Epidermal melanocyte (primary cell): Measurements from ENCODE around the gene CALY.

ENCODE experiments used
- DNase-seq: peaks from one replicate; pipeline ENCODE4 v3.0.0; 2011; ENCODE audit warnings: low spot score; ENCODE audit not compliant: insufficient read length

CALY gene

DNA sequence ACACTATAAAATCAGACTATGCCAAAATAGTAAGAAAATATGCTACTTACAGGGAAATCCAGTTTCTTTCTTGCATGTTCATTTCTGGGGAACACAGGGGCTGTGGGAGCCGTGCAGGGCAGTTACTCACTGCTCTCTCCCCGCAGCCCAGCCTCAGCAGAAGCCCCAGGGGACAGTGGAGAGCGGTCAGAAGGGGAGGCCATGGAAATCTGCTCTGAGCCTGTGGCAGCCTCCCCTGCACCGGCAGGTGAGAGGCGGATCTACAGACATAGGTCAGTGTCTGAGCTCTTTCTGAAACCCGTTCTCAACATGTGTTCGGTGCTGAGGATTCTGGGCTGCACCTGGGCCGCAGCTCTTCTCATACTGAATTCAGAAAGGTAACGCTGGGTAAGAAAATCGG is 25.1 kb downstream of the CALY start:
- no peak for DNase-seq

GRCh38 chr10:133310789-133311188 is 25.9 kb downstream of the CALY start:
- DNase-seq, result no peak

DNA sequence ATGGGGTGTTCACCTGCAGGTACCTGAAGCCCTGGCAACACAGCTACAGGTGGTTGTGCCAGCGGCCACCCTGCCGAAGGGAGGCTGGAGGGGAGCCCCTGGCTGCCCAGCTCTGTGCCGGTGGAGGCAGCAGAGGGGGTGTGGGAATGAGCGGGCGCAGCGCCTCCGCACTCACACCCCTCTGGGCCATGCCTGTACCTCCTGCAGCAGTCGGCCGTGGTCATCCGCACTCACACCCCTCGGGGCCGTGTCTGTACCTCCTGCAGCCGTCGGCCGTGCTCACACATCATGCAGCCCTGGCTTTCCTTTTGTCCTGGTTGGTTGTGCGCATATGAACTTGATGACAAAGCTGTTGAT is 26.3 kb downstream of the CALY start:
- no peak for DNase-seq

DNA sequence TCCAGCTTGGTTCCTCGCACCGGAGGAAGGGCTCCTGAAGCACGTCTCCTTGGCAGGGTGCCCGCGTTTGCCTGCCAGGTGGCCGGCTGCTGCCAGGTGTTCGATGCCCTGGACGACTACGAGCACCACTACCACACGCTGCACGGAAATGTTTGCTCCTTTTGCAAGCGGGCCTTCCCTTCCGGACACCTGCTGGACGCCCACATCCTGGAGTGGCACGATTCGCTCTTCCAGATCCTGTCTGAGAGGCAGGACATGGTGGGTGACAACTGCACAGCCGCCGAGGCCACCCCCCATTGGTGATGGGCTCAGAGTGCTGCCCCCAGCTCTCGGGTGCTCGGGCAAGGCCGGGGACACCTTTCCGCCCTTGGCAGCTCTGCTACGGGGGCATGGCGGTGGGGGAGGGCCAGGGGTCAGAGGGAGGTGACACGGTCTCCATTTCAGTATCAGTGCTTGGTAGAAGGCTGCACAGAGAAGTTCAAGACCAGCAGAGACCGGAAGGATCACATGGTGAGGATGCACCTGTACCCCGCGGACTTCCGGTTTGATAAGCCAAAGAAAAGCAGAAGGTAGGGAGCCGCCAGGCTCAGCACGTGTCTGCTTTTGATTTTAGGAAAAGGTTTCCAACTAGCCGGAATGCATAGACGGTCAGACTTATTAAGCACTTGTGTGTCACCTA is 26.8 kb downstream of the CALY start:
- DNase-seq, result no peak

DNA sequence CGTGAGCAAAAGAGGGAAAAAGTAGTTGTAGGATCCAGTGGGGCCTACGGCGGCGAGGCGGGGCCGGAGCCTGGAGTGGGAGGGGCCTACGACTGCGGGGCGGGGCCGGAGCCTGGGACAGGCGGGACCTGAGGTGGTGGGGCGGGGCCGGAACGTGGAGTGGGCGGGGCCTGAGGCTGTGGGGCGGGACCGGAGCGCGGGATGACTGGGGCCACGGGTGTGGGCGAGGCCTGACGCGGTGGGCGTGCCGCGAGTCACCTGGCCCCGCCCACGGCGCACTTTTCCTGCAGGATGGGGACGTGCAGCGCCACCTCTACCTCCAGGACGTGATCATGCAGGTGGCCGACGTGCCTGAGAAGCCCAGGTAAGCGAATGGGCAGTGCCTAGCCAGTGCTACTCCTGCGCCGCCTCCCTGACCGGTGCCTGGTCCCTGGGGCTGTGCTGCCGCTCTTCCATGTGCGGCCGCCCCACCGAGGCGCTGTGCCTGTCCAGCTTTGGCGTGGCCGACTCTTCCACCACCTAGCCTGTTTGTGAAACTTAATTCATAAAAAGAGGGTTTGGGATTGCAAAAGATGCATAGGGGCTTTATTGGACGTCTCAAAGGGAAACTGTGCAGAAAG is 27.5 kb downstream of the CALY start:
- DNase-seq, result peak; percentile 81

- DNase-seq, result peak; percentile 88
These were observed 28.1 kb downstream of the CALY start, which contains the start of the genes TUBGCP2 and ZNF511 for GRCh38 chr10:133308421-133309099. Gene TUBGCP2, minus strand, starts transcription at chr10:133308872. Its CDS starts 5,931 bp downstream, at chr10:133302941. Gene ZNF511, plus strand, starts transcription at chr10:133308914. Its CDS starts 30 bp downstream, at chr10:133308944.

GRCh38 chr10:133307776-133308420 is 28.8 kb downstream of the CALY start:
- no peak for DNase-seq

- DNase-seq, result no peak
These were observed 29.7 kb downstream of the CALY start for GRCh38 chr10:133306941-133307379.

- no peak for DNase-seq
These were observed 30.6 kb downstream of the CALY start for GRCh38 chr10:133306097-133306476.

GRCh38 chr10:133303206-133303605 is 33.5 kb downstream of the CALY start:
- DNase-seq, result no peak

DNA sequence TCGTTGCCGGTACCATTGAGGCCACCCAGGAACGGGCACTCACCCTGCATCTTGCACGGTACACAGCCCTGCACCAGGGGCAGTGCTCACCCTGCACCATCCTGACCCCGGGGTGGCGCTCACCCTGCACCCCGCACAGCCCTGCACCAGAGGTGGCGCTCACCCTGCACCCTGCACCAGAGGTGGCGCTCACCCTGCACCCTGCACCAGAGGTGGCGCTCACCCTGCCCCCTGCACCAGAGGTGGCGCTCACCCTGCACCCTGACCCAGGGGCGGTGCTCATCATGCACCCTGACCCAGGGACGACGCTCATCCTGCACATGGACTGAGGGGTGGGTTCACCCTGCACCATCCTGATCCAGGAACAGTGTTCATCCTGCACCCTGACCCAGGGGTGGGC is 34.5 kb downstream of the CALY start:
- no peak for DNase-seq

- DNase-seq, result no peak
These were observed 37.0 kb downstream of the CALY start for GRCh38 chr10:133299738-133300137.

DNA sequence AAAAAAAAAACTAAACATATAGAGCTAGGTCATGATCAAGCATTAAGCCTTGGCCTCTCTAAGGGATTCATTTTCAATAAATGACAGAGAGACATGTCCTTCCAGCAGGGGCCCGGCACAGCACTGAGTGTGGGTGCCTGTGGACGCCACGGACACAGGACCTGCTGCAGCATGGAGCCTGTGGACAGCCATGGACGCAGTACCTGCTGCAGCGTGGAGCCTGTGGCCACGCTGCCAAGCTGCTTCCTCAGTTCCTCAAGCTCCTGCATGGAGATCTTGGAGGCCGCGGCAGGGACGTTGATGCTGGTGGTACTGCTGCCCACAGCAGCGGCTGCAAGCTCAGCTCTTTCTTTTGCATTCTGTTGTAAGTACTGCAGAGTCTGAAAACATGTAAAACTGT is 37.5 kb downstream of the CALY start:
- DNase-seq, result no peak

DNA sequence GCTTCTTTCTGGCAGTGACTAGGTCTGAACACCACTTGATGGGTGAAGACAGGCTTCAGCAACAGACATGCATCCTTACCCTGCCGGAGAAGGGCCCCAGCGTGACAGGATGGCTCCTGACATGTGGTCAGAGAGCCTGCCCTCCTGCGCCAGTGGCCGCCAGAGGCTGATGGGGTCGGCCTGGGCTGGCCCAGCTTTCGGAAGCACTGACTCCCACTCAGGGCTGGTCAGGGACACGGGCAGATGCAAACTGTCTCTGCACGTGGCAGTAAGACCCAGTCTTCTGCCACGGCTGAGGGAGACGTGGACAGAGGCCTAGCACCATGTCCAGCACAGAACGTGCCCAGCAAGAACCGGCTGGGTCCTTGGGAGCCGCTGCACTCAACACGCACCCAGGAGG is 38.2 kb downstream of the CALY start:
- DNase-seq, result no peak

- DNase-seq, result no peak
These were observed 39.2 kb downstream of the CALY start for GRCh38 chr10:133297504-133297903.

DNA sequence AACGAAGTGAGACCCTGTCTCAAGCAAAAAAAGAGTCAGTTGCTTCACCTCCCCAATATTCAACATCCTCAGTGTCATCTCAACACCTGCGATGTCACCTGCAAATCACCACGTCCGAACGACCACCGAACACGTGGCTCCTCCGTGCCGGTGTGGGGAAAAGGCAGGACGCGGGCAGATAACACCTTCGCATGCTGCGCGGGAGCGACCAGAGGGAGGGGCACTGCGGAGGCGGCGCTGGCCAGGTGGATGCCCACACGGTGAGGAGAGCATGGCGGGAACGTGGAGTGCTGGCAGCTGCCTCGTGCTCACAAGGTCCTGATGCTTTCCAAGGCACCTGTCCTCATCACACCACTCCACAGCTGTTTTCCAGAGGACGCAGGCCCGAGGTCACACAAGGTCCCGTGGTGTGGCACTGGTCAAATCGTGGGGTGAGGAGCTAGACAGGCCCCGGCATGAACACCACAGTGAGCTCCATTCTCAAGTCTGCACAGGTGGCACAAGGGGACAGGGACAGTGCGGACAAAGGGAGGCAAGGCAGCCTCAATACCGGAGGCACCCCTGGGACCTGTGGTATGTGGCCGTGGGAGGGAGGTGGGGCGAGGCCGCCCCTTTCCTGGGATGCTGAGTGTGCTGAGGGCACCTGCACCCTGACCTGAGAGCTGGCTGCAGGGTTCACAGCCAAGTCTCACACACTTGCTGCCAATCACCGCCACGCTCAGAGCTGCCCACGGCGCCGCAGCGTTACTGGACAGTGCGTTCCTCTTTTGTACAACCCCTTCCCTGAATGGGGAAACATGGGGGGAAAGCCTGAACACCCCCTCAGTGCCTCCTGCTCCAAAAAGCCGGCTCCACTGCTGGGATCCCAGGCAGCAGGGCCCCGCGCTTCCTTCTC is 41.0 kb downstream of the CALY start:
- no peak for DNase-seq

DNA sequence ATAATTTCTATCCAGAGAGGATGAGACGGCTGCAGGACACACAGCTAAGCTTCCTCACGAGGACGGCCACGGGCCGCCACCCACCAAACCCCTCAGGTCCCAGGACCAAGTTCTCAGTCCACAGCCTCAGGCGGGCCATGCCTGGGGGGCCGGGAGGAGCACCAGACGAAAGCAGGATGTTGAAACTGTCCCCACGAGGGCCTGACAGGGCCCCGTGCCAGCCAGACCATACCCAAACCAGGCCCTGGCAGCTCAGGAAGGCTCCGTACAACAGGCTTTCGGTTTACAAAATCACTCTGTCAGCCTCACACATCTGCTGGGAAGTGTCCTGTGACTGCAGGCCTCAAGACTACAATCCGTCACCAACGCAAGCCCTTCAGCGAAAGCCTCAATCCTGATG is 42.5 kb downstream of the CALY start:
- peak; percentile 16 for DNase-seq

- DNase-seq, result no peak
These were observed 42.9 kb downstream of the CALY start for GRCh38 chr10:133293810-133294119.

GRCh38 chr10:133292919-133293809 is 43.5 kb downstream of the CALY start:
- DNase-seq, result peak; percentile 28

DNA sequence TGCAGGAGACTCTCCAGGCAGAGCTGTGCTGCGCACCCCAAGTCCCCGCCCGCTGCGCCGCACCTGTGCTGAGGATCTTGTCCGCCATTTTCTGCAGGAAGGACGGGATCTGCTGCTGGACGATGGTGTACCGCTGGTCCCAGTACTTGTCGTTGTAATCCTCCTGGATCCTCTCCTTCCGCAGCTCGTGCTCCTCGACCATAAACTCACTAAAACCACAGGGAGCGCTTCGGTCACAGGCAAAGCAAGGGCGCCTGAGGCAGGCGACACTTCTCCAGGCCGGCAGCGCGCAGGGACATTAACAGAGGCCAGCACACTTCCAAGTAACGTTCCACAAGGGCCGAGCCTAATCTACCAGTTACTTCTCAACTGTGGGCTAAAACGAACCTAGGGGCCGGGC is 46.9 kb downstream of the CALY start:
- no peak for DNase-seq
